HepG2 (cell line): ENCODE results near the gene RASL12. TPM values are rescaled to one million over a fixed set of nuclear protein-coding genes. Genes with fewer than 3 reads are reported as not detected.

Experiments
- CEBPG ChIP-seq: IDR thresholded peaks from 2 replicates; pipeline ENCODE4 v1.6.1; 2016
- GATAD2A ChIP-seq: IDR thresholded peaks from 2 replicates; pipeline ENCODE4 v1.6.1; 2016
- HDAC2 ChIP-seq: sonication (generic); formaldehyde crosslinking; IDR thresholded peaks from 2 replicates; pipeline ENCODE4 v1.4.0; 2020; ENCODE audit warnings: missing genetic modification reagents
- MED1 ChIP-seq: sonication (generic); formaldehyde crosslinking; IDR thresholded peaks from 2 replicates; pipeline ENCODE4 v1.4.0; 2020; ENCODE audit warnings: missing genetic modification reagents
- MIXL1 ChIP-seq: IDR thresholded peaks from 2 replicates; pipeline ENCODE4 v1.6.1; 2016
- RXRB ChIP-seq: IDR thresholded peaks from 2 replicates; pipeline ENCODE4 v1.6.1; 2016; ENCODE audit warnings: borderline replicate concordance, missing genetic modification reagents, missing compliant biosample characterization
- SMARCE1 ChIP-seq: fragments of 450-650 bp; IDR thresholded peaks from 2 replicates; pipeline ENCODE4 v1.6.1; 2017; ENCODE audit warnings: borderline replicate concordance
- SNAI1 ChIP-seq: sonication (generic); formaldehyde crosslinking; IDR thresholded peaks from 2 replicates; pipeline ENCODE4 v1.5.0; 2020; ENCODE audit warnings: mild to moderate bottlenecking, missing genetic modification reagents, borderline replicate concordance
- TGIF2 ChIP-seq: IDR thresholded peaks from 2 replicates; pipeline ENCODE4 v1.6.1; 2016; ENCODE audit warnings: control low read depth, missing compliant biosample characterization
- TOE1 ChIP-seq: sonication (generic); formaldehyde crosslinking; IDR thresholded peaks from 2 replicates; pipeline ENCODE4 v1.4.0; 2020; ENCODE audit warnings: mild to moderate bottlenecking, missing genetic modification reagents
- ZEB1 ChIP-seq: IDR thresholded peaks from 2 replicates; pipeline ENCODE4 v1.6.1; 2012; ENCODE audit warnings: mild to moderate bottlenecking, low read depth, inconsistent platforms; ENCODE audit not compliant: insufficient replicate concordance
- ZNF10 ChIP-seq: sonication (generic); formaldehyde crosslinking; IDR thresholded peaks from 2 replicates; pipeline ENCODE4 v1.4.0; 2020; ENCODE audit warnings: mild to moderate bottlenecking, low read depth, missing genetic modification reagents, borderline replicate concordance
- ZNF256 ChIP-seq: sonication (generic); formaldehyde crosslinking; conservative IDR thresholded peaks from 2 replicates; pipeline ENCODE4 v1.4.0; 2020; ENCODE audit warnings: missing genetic modification reagents
- ZNF30 ChIP-seq: sonication (generic); formaldehyde crosslinking; IDR thresholded peaks from 2 replicates; pipeline ENCODE4 v1.5.0; 2020; ENCODE audit warnings: mild to moderate bottlenecking, missing genetic modification reagents
- ZNF343 ChIP-seq: sonication (generic); formaldehyde crosslinking; IDR thresholded peaks from 2 replicates; pipeline ENCODE4 v1.4.0; 2020; ENCODE audit warnings: mild to moderate bottlenecking, missing genetic modification reagents
- ZNF431 ChIP-seq: sonication (generic); formaldehyde crosslinking; IDR thresholded peaks from 2 replicates; pipeline ENCODE4 v1.9.0; 2022; ENCODE audit warnings: missing genetic modification reagents, low read depth, mild to moderate bottlenecking, borderline replicate concordance
- ZNF441 ChIP-seq: sonication (generic); formaldehyde crosslinking; IDR thresholded peaks from 2 replicates; pipeline ENCODE4 v1.7.0; 2021; ENCODE audit warnings: missing genetic modification reagents, borderline replicate concordance
- ZNF468 ChIP-seq: sonication (generic); formaldehyde crosslinking; IDR thresholded peaks from 2 replicates; pipeline ENCODE4 v1.8.0; 2022; ENCODE audit warnings: mild to moderate bottlenecking, moderate library complexity, missing genetic modification reagents
- ZNF556 ChIP-seq: sonication (generic); formaldehyde crosslinking; IDR thresholded peaks from 2 replicates; pipeline ENCODE4 v1.4.0; 2020; ENCODE audit warnings: mild to moderate bottlenecking, missing genetic modification reagents, borderline replicate concordance
- ZNF775 ChIP-seq: sonication (generic); formaldehyde crosslinking; IDR thresholded peaks from 2 replicates; pipeline ENCODE4 v1.4.0; 2020; ENCODE audit warnings: missing genetic modification reagents, mild to moderate bottlenecking, moderate library complexity, borderline replicate concordance
- ZNF792 ChIP-seq: IDR thresholded peaks from 2 replicates; pipeline ENCODE4 v1.6.1; 2016
- ZSCAN21 ChIP-seq: sonication (generic); formaldehyde crosslinking; IDR thresholded peaks from 2 replicates; pipeline ENCODE4 v1.8.0; 2022; ENCODE audit warnings: mild to moderate bottlenecking, missing genetic modification reagents, moderate library complexity, borderline replicate concordance
- polyA plus RNA-seq, 8 experiments: library from polyadenylated mRNA; depleted of rRNA in 3 of 8; stranded (reverse) in 7 of 8; unstranded in 1 of 8; fragments of >200 nt; fragmentation: Illumina TruSeq in 4 of 8; extraction: Trizol in 4 of 8; gene quantifications; 2 replicates each; pipeline versions ENCODE4 v1.2.1 to v1.2.3, GENCODE V29; 2011 to 2016; ENCODE audit warnings: low read depth in 4 of 8, missing spikeins in 1 of 8, mixed read lengths in 1 of 8; ENCODE audit not compliant: insufficient read depth in 1 of 8
- total RNA-seq, 5 experiments: library from RNA; depleted of rRNA; stranded (reverse); fragments of >200 nt; fragmentation: Illumina TruSeq; extraction: Trizol; gene quantifications; 2 replicates each; pipeline ENCODE4 v1.2.3, GENCODE V29; 2016; ENCODE audit warnings: low read depth in 1 of 5
- TF ChIP-seq, protein P1 (sequence below): sonication (generic); formaldehyde crosslinking; IDR thresholded peaks from 2 replicates; pipeline ENCODE4 v1.4.0; 2020; ENCODE audit warnings: missing genetic modification reagents
- TF ChIP-seq, protein P2 (sequence below): sonication (generic); formaldehyde crosslinking; IDR thresholded peaks from 2 replicates; pipeline ENCODE4 v1.5.0; 2020; ENCODE audit warnings: missing genetic modification reagents
- TF ChIP-seq, protein P3 (sequence below): sonication (generic); formaldehyde crosslinking; IDR thresholded peaks from 2 replicates; pipeline ENCODE4 v1.5.0; 2020; ENCODE audit warnings: mild to moderate bottlenecking, missing genetic modification reagents, borderline replicate concordance

Gene RASL12
- total and polyA plus RNA-seq, 2 of the 13 experiments (the other 11 are each of a cell fraction or from before 2014, with no cell fraction given) = 0.16 to 0.55 TPM

DNA sequence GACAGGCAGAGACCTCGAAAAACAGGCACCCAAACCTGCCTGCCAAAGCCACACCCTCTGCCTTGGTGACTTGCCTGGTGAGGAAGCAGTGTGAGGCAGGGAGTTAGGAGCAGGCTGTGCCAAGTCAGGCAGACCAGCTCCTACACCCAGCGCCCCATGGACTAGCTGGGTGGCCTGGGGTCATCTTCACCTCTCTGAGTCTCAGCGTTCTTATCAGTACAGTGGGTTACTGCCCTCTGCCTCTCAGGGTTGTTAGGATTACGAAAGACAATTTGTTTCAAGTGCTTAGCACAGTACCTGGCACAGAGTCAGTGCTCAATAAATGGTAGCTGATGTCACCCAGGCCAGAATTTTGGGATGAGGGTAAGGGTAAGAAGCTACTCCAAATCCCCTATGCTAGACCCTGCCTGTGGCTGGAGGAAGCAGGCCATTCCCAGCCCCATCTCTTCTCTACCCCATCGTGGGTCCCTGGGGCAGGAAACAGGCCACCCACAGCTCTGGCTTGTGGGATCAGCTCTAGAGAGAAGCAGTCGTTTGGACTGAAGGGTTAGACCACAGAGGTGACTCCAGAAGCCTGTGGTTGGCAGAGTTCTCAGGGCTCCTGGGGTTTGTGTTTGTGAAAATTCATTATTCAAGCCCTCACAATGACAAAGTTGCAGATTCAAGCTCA lies 12.5 kb downstream of the RASL12 start (continued):
- TF ChIP-seq ZNF468 (CRISPR knock-in tag) (no peak), ZNF556 (CRISPR knock-in tag) (no peak), TOE1 (CRISPR knock-in tag) (no peak), SMARCE1 (no peak), ZEB1 (no peak), ZNF792 (no peak), CEBPG (CRISPR knock-in tag) (peak; percentile 45; the same call in 1 of the 2 replicates), ZNF431 (CRISPR knock-in tag) (no peak), ZNF775 (CRISPR knock-in tag) (no peak), MED1 (CRISPR knock-in tag) (no peak), ZNF10 (CRISPR knock-in tag) (no peak), HDAC2 (0 out of 2 replicates have a peak, but pooled peaks have one; percentile 33), ZNF343 (CRISPR knock-in tag) (no peak), ZNF256 (CRISPR knock-in tag) (no peak), RXRB (CRISPR knock-in tag) (no peak), TGIF2 (CRISPR knock-in tag) (no peak), ZNF441 (CRISPR knock-in tag) (no peak), ZNF30 (CRISPR knock-in tag) (no peak), GATAD2A (CRISPR knock-in tag) (peak; percentile 54; the same call in 1 of the 2 replicates), SNAI1 (CRISPR knock-in tag) (no peak), MIXL1 (CRISPR knock-in tag) (no peak), ZSCAN21 (peak; percentile 99)
- TF ChIP-seq, protein P1, sequence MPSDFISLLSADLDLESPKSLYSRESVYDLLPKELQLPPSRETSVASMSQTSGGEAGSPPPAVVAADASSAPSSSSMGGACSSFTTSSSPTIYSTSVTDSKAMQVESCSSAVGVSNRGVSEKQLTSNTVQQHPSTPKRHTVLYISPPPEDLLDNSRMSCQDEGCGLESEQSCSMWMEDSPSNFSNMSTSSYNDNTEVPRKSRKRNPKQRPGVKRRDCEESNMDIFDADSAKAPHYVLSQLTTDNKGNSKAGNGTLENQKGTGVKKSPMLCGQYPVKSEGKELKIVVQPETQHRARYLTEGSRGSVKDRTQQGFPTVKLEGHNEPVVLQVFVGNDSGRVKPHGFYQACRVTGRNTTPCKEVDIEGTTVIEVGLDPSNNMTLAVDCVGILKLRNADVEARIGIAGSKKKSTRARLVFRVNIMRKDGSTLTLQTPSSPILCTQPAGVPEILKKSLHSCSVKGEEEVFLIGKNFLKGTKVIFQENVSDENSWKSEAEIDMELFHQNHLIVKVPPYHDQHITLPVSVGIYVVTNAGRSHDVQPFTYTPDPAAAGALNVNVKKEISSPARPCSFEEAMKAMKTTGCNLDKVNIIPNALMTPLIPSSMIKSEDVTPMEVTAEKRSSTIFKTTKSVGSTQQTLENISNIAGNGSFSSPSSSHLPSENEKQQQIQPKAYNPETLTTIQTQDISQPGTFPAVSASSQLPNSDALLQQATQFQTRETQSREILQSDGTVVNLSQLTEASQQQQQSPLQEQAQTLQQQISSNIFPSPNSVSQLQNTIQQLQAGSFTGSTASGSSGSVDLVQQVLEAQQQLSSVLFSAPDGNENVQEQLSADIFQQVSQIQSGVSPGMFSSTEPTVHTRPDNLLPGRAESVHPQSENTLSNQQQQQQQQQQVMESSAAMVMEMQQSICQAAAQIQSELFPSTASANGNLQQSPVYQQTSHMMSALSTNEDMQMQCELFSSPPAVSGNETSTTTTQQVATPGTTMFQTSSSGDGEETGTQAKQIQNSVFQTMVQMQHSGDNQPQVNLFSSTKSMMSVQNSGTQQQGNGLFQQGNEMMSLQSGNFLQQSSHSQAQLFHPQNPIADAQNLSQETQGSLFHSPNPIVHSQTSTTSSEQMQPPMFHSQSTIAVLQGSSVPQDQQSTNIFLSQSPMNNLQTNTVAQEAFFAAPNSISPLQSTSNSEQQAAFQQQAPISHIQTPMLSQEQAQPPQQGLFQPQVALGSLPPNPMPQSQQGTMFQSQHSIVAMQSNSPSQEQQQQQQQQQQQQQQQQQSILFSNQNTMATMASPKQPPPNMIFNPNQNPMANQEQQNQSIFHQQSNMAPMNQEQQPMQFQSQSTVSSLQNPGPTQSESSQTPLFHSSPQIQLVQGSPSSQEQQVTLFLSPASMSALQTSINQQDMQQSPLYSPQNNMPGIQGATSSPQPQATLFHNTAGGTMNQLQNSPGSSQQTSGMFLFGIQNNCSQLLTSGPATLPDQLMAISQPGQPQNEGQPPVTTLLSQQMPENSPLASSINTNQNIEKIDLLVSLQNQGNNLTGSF (CRISPR knock-in tag) = no peak
- TF ChIP-seq, protein P2, sequence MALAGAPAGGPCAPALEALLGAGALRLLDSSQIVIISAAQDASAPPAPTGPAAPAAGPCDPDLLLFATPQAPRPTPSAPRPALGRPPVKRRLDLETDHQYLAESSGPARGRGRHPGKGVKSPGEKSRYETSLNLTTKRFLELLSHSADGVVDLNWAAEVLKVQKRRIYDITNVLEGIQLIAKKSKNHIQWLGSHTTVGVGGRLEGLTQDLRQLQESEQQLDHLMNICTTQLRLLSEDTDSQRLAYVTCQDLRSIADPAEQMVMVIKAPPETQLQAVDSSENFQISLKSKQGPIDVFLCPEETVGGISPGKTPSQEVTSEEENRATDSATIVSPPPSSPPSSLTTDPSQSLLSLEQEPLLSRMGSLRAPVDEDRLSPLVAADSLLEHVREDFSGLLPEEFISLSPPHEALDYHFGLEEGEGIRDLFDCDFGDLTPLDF (CRISPR knock-in tag) = no peak
- TF ChIP-seq, protein P3, sequence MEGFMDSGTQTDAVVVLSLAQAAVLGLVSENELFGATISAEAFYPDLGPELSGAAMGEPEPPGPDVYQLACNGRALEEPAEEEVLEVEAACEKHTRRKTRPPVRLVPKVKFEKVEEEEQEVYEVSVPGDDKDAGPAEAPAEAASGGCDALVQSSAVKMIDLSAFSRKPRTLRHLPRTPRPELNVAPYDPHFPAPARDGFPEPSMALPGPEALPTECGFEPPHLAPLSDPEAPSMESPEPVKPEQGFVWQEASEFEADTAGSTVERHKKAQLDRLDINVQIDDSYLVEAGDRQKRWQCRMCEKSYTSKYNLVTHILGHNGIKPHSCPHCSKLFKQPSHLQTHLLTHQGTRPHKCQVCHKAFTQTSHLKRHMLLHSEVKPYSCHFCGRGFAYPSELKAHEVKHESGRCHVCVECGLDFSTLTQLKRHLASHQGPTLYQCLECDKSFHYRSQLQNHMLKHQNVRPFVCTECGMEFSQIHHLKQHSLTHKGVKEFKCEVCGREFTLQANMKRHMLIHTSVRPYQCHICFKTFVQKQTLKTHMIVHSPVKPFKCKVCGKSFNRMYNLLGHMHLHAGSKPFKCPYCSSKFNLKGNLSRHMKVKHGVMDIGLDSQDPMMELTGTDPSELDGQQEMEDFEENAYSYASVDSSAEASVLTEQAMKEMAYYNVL (CRISPR knock-in tag) = no peak
